Thoracic aorta (tissue), 2 donors: ENCODE results near the gene KIAA1217. TPM values are rescaled to one million over a fixed set of nuclear protein-coding genes. Genes with fewer than 3 reads are reported as not detected.
A peak's percentile ranks its signal among the peaks of the same experiment; 100 is the strongest.

ENCODE experiments used
- ATAC-seq: fragments of 150-250 bp; one replicate; pipeline ENCODE4 v1.8.0; 2017; ENCODE audit warnings: low read depth; ENCODE audit not compliant: insufficient number of reproducible peaks, low FRiP score
- DNase-seq: peaks from one replicate; pipeline ENCODE4 v3.0.0-alpha.2; 2020; ENCODE audit warnings: low spot score
- H3K27ac ChIP-seq, 2 donors: fragments of 200-600 bp; sonication (generic); 1 replicate in 1 of 2; 2 replicates in 1 of 2; pipeline ENCODE4 v1.5.1; 2016; ENCODE audit warnings: mild to moderate bottlenecking in 2 of 2, moderate library complexity in 2 of 2
- H3K27me3 ChIP-seq: fragments of 200-600 bp; sonication (generic); replicated peaks from 2 replicates; pipeline ENCODE4 v1.6.0; 2016; ENCODE audit warnings: mild to moderate bottlenecking; ENCODE audit not compliant: insufficient read depth
- H3K36me3 ChIP-seq: fragments of 200-600 bp; sonication (generic); one replicate; pipeline ENCODE4 v1.5.1; 2016
- H3K4me1 ChIP-seq, 2 donors: fragments of 200-600 bp; sonication (generic); 1 replicate in 1 of 2; 2 replicates in 1 of 2; pipeline versions ENCODE4 v1.5.1 to v1.6.0; 2016; ENCODE audit warnings: low read depth in 2 of 2, mild to moderate bottlenecking in 1 of 2; ENCODE audit not compliant: control insufficient read depth in 1 of 2
- H3K4me3 ChIP-seq: fragments of 200-600 bp; sonication (generic); 2 replicates; pipeline ENCODE4 v1.5.1; 2016; ENCODE audit warnings: mild to moderate bottlenecking
- H3K9me3 ChIP-seq: fragments of 200-600 bp; sonication (generic); 2 replicates; pipeline ENCODE4 v1.5.1; 2016
- CTCF ChIP-seq: fragments of 200-600 bp; sonication (generic); IDR thresholded peaks from one replicate; pipeline ENCODE4 v1.5.1; 2019; ENCODE audit warnings: antibody characterized with exemption
- total RNA-seq, 2 donors: library from RNA; depleted of rRNA; stranded (reverse); fragments of >200 nt; gene quantifications; one replicate each; pipeline versions ENCODE4 v1.1.0 to v1.2.3, GENCODE V29; 2016

KIAA1217 gene
- total RNA-seq, 2 donors from 2014 or later: 15.2 to 15.6 TPM

- ATAC-seq: no peak
- no peak for TF ChIP-seq CTCF
- H3K27me3 ChIP-seq: no peaks in the 10 kb centered on the region
- H3K9me3 ChIP-seq: no peaks in the 10 kb centered on the region
- no peaks in the 10 kb centered on the region for H3K36me3 ChIP-seq
- H3K4me3 ChIP-seq: no peak overlapping the region
- no peak overlapping the region for H3K27ac ChIP-seq
- no peaks in the 10 kb centered on the region for H3K4me1 ChIP-seq
- no peak for DNase-seq
These were observed 149.1 kb downstream of the KIAA1217 start for GRCh38 chr10:24358022-24358421.

GRCh38 chr10:24360282-24361127 is 151.6 kb downstream of the KIAA1217 start:
- H3K27me3 ChIP-seq: no peaks in the 10 kb centered on the region
- no peaks in the 10 kb centered on the region for H3K9me3 ChIP-seq
- ATAC-seq (peak; percentile 47), DNase-seq (peak; percentile 19)
- peak; percentile 67 for TF ChIP-seq CTCF
- no peak overlapping the region for H3K27ac ChIP-seq
- H3K4me1 ChIP-seq: no peaks in the 10 kb centered on the region
- H3K36me3 ChIP-seq: no peaks in the 10 kb centered on the region
- no peak overlapping the region for H3K4me3 ChIP-seq

- ATAC-seq: no peak
- TF ChIP-seq CTCF: no peak
- no peak overlapping the region for H3K27ac ChIP-seq
These were observed 154.1 kb downstream of the KIAA1217 start for GRCh38 chr10:24363070-24363469.

GRCh38 chr10:24367688-24368087 is 158.8 kb downstream of the KIAA1217 start:
- H3K27ac ChIP-seq: no peak overlapping the region
- ATAC-seq (no peak), DNase-seq (no peak)
- TF ChIP-seq CTCF: no peak
- H3K36me3 ChIP-seq: no peaks in the 10 kb centered on the region
- no peaks in the 10 kb centered on the region for H3K27me3 ChIP-seq
- H3K4me3 ChIP-seq: no peak overlapping the region
- no peaks in the 10 kb centered on the region for H3K9me3 ChIP-seq
- H3K4me1 ChIP-seq: no peaks in the 10 kb centered on the region

More at GRCh38 chr10:24363070-24363469, 154.1 kb downstream of the KIAA1217 start:
- Histone ChIP-seq H3K4me1 (no peaks in the 10 kb centered on the region), H3K27me3 (no peaks in the 10 kb centered on the region), H3K36me3 (no peaks in the 10 kb centered on the region), H3K9me3 (no peaks in the 10 kb centered on the region), H3K4me3 (no peak overlapping the region)
- DNase-seq: no peak

GRCh38 chr10:24370877-24371276 is 161.9 kb downstream of the KIAA1217 start:
- ATAC-seq (no peak), DNase-seq (no peak)
- Histone ChIP-seq H3K36me3 (no peaks in the 10 kb centered on the region), H3K9me3 (no peaks in the 10 kb centered on the region), H3K4me1 (no peaks in the 10 kb centered on the region), H3K27ac (no peak overlapping the region), H3K27me3 (no peaks in the 10 kb centered on the region), H3K4me3 (no peak overlapping the region)
- no peak for TF ChIP-seq CTCF
